HEK293 (cell line): ENCODE measurements around the gene DYNLT4.
A peak's percentile ranks its signal among the peaks of the same experiment; 100 is the strongest.

ENCODE experiments used
- ATF2 ChIP-seq: fragments of 450-650 bp; formaldehyde crosslinking; IDR thresholded peaks from 2 replicates; pipeline ENCODE4 v1.5.1; 2016; ENCODE audit warnings: missing biosample characterization, missing genetic modification characterization, low read depth
- CTCF ChIP-seq: fragments of 450-650 bp; formaldehyde crosslinking; IDR thresholded peaks from 2 replicates; pipeline ENCODE4 v1.5.1; 2016; ENCODE audit warnings: missing biosample characterization, missing genetic modification characterization
- EGR2 ChIP-seq: fragments of 450-650 bp; formaldehyde crosslinking; IDR thresholded peaks from 2 replicates; pipeline ENCODE4 v1.5.1; 2016; ENCODE audit warnings: low read depth, missing biosample characterization, missing genetic modification characterization
- HOXD13 ChIP-seq: sonication (generic); formaldehyde crosslinking; IDR thresholded peaks from 2 replicates; pipeline ENCODE4 v1.8.0; 2022; ENCODE audit warnings: missing genetic modification reagents, borderline replicate concordance
- KLF10 ChIP-seq: fragments of 450-650 bp; IDR thresholded peaks from 2 replicates; pipeline ENCODE4 v1.5.1; 2018; ENCODE audit warnings: missing biosample characterization, mild to moderate bottlenecking, missing genetic modification characterization
- KLF16 ChIP-seq: fragments of 450-650 bp; formaldehyde crosslinking; IDR thresholded peaks from 2 replicates; pipeline ENCODE4 v1.5.1; 2017; ENCODE audit warnings: missing biosample characterization, missing genetic modification characterization
- KLF8 ChIP-seq: fragments of 450-650 bp; formaldehyde crosslinking; IDR thresholded peaks from 2 replicates; pipeline ENCODE4 v1.5.1; 2016; ENCODE audit warnings: missing biosample characterization, missing genetic modification characterization
- ZBTB11 ChIP-seq: fragments of 450-650 bp; formaldehyde crosslinking; conservative IDR thresholded peaks from 2 replicates; pipeline ENCODE4 v1.5.1; 2016; ENCODE audit warnings: low read depth, missing biosample characterization, missing genetic modification characterization
- ZBTB20 ChIP-seq: fragments of 450-650 bp; formaldehyde crosslinking; IDR thresholded peaks from 2 replicates; pipeline ENCODE4 v1.5.1; 2016; ENCODE audit warnings: missing biosample characterization, missing genetic modification characterization
- ZBTB8A ChIP-seq: fragments of 450-650 bp; formaldehyde crosslinking; IDR thresholded peaks from 2 replicates; pipeline ENCODE4 v1.5.1; 2016; ENCODE audit warnings: missing biosample characterization, missing genetic modification characterization
- ZFP41 ChIP-seq: fragments of 450-650 bp; formaldehyde crosslinking; IDR thresholded peaks from 2 replicates; pipeline ENCODE4 v1.5.1; 2016; ENCODE audit warnings: missing biosample characterization, missing genetic modification characterization, borderline replicate concordance
- ZNF112 ChIP-seq: fragments of 450-650 bp; formaldehyde crosslinking; IDR thresholded peaks from 2 replicates; pipeline ENCODE4 v1.5.0; 2017; ENCODE audit warnings: missing biosample characterization, missing genetic modification characterization
- ZNF121 ChIP-seq: fragments of 450-650 bp; formaldehyde crosslinking; IDR thresholded peaks from 2 replicates; pipeline ENCODE4 v1.5.1; 2016; ENCODE audit warnings: missing biosample characterization, missing genetic modification characterization
- ZNF133 ChIP-seq: fragments of 450-650 bp; formaldehyde crosslinking; IDR thresholded peaks from 2 replicates; pipeline ENCODE4 v1.5.1; 2016; ENCODE audit warnings: missing biosample characterization, missing genetic modification characterization
- ZNF175 ChIP-seq: fragments of 450-650 bp; formaldehyde crosslinking; IDR thresholded peaks from 2 replicates; pipeline ENCODE4 v1.5.1; 2016; ENCODE audit warnings: missing biosample characterization, missing genetic modification characterization
- ZNF18 ChIP-seq: fragments of 450-650 bp; formaldehyde crosslinking; IDR thresholded peaks from 2 replicates; pipeline ENCODE4 v1.5.1; 2016; ENCODE audit warnings: missing biosample characterization, missing genetic modification characterization
- ZNF274 ChIP-seq, 2 experiments: fragments of 200-500 bp in 1 of 2; fragments of 450-650 bp in 1 of 2; sonication (Bioruptor generic) in 1 of 2; formaldehyde crosslinking in 1 of 2; IDR thresholded peaks; 2 replicates each; pipeline versions ENCODE4 v1.5.1 to v1.6.1; 2014 to 2016; ENCODE audit warnings: borderline replicate concordance in 1 of 2, inconsistent platforms in 1 of 2, low read length in 1 of 2, missing biosample characterization in 1 of 2, missing genetic modification characterization in 1 of 2
- ZNF362 ChIP-seq: fragments of 450-650 bp; formaldehyde crosslinking; IDR thresholded peaks from 2 replicates; pipeline ENCODE4 v1.5.1; 2016; ENCODE audit warnings: missing biosample characterization, missing genetic modification characterization
- ZNF398 ChIP-seq: fragments of 450-650 bp; formaldehyde crosslinking; IDR thresholded peaks from 2 replicates; pipeline ENCODE4 v1.5.1; 2017; ENCODE audit warnings: missing biosample characterization, missing genetic modification characterization
- ZNF529 ChIP-seq: fragments of 450-650 bp; formaldehyde crosslinking; IDR thresholded peaks from 2 replicates; pipeline ENCODE4 v1.5.1; 2017; ENCODE audit warnings: missing genetic modification characterization, missing biosample characterization; ENCODE audit not compliant: insufficient replicate concordance
- ZNF621 ChIP-seq: fragments of 450-650 bp; formaldehyde crosslinking; IDR thresholded peaks from 2 replicates; pipeline ENCODE4 v1.5.1; 2017; ENCODE audit warnings: missing biosample characterization, missing genetic modification characterization
- ZNF677 ChIP-seq: fragments of 450-650 bp; IDR thresholded peaks from 2 replicates; pipeline ENCODE4 v1.5.0; 2018; ENCODE audit warnings: missing biosample characterization, mild to moderate bottlenecking, missing genetic modification characterization, moderate library complexity
- ZNF747 ChIP-seq: fragments of 450-650 bp; formaldehyde crosslinking; IDR thresholded peaks from 2 replicates; pipeline ENCODE4 v1.5.1; 2016; ENCODE audit warnings: missing biosample characterization, missing genetic modification characterization
- ZNF830 ChIP-seq: fragments of 450-650 bp; IDR thresholded peaks from 2 replicates; pipeline ENCODE4 v1.5.0; 2018; ENCODE audit warnings: missing biosample characterization, missing genetic modification characterization, low read depth, mild to moderate bottlenecking, moderate library complexity

DYNLT4 gene

GRCh38 chr1:44775078-44775929 is 31.8 kb downstream of the DYNLT4 start, which contains the start of gene RPS8 (continued):
- no peak; the same call in 1 of the 2 replicates for TF ChIP-seq ZBTB11
- peak; percentile 85; the same call in 1 of the 2 replicates for TF ChIP-seq HOXD13 (CRISPR knock-in tag)
- TF ChIP-seq ZNF362: peak; percentile 43; the same call in 1 of the 2 replicates
- no peak for TF ChIP-seq ATF2
- peak; percentile 85 for TF ChIP-seq KLF10 (tag by site-specific recombination)
- TF ChIP-seq ZNF747 (tag by site-specific recombination): no peak
- TF ChIP-seq ZNF677 (tag by site-specific recombination): no peak
- TF ChIP-seq KLF8 (tag by site-specific recombination): peak; percentile 94
- TF ChIP-seq ZNF18 (tag by site-specific recombination): no peak
- TF ChIP-seq CTCF (tag by site-specific recombination): no peak
- TF ChIP-seq KLF16: peak; percentile 95
- no peak for TF ChIP-seq ZNF112 (tag by site-specific recombination)
- TF ChIP-seq ZFP41: no peak
- no peak for TF ChIP-seq ZNF175 (tag by site-specific recombination)
- TF ChIP-seq EGR2 (tag by site-specific recombination): no peak
- TF ChIP-seq ZNF621 (tag by site-specific recombination): no peak
- no peak for TF ChIP-seq ZNF121 (tag by site-specific recombination)
- peak; percentile 68 for TF ChIP-seq ZBTB8A (tag by site-specific recombination)
- TF ChIP-seq ZNF133 (tag by site-specific recombination): no peak
- no peak; the same call in 1 of the 2 replicates for TF ChIP-seq ZNF398 (tag by site-specific recombination)
- TF ChIP-seq ZNF830 (tag by site-specific recombination): no peak
- TF ChIP-seq ZNF529: no peak
- no peak for TF ChIP-seq ZNF274 (IDR thresholded peaks at IDR 0.05; ENCODE audit: low read length)
- no peak for TF ChIP-seq ZNF274 (tag by site-specific recombination; IDR thresholded peaks at IDR 0.05; ENCODE audit: borderline replicate concordance)
- peak; percentile 52; the same call in 1 of the 2 replicates for TF ChIP-seq ZBTB20 (tag by site-specific recombination)
